ENCODE data around the gene CERT1.
"Not testable (repeated sequence)": the region's sequence is repeated elsewhere in the genome, so short reads cannot be mapped to it uniquely, and the experiment has no call there.

Gene CERT1

DNA sequence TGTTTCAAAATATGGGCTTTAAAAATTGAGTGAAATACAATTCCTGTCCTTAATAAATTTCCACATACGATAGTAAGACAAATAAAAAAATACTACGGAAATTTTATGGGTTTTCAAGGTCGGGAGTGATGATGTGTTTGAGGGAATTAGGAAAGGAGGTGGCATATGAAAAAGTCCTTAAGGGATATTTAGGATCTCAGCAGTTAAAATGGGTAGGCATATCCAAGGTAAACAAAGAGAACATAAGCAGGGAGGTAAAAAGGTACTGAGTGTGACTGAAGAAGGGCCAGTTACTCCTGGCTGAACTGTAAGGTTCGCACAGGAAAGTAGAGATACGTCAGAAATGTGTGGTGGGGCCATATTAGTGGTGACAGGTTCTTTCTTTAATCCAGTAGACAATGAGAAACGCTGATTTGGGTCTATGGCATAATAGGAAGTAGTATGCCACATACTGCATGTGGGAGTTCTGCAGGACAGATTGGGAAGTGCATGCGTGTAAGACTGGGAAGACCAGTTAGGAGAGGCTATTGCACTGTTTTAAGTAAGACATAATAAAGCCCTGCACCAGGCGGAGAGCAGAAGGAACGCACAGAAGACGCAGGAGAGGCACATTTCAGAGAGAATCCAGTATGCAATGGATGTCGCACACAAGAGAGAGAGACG lies 175.3 kb downstream of the CERT1 start:
- peak; percentile 62 for DNase-seq (ENCODE audit: low read depth, low spot score)
- Histone ChIP-seq H3K4me3 (peak overlapping the region; percentile 90), H3K27ac (peak overlapping the region; percentile 96), H3K9ac (ENCODE audit: insufficient read length) (peak overlapping the region; percentile 90), H3K36me3 (ENCODE audit: insufficient read depth, low read length) (peaks cover 20% of the 10 kb centered on the region), H3K9me3 (ENCODE audit: low read depth, low read length) (no peaks in the 10 kb centered on the region)
- TF ChIP-seq EZH2 (IDR thresholded peaks at IDR 0.05) (no peak), FOXP2 (optimal IDR thresholded peaks at IDR 0.05; ENCODE audit: control extremely low read depth, extremely low read length, insufficient read depth) (no peak), POLR2AphosphoS5 (IDR thresholded peaks at IDR 0.05; ENCODE audit: borderline replicate concordance, low read depth, low read length) (no peak)

DNA sequence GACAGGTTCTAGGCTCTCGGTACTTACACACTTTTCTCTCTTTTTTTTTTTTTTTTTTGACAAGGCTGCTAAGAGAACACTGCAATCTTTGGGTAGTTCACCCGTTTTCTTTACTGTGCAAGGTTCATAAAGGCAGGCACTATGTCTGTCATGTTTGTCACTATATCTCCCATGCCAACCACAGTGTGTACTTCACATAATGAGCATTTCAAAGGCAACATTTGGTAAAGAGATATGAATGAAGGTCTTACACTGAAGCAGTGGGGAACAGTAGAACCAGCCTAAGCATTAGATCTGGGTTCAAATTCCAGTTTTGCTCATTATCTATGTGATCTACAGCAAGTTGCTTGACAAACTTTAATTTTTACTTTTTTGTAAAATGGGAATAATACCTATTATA lies 175.9 kb downstream of the CERT1 start:
- Histone ChIP-seq H3K9ac (ENCODE audit: insufficient read length) (no peak overlapping the region), H3K4me3 (no peak overlapping the region), H3K27ac (peak overlapping the region; percentile 96; the same call in 1 of the 2 replicates), H3K36me3 (ENCODE audit: insufficient read depth, low read length) (peaks cover 16% of the 10 kb centered on the region), H3K9me3 (ENCODE audit: low read depth, low read length) (no peaks in the 10 kb centered on the region)
- no peak for DNase-seq (ENCODE audit: low read depth, low spot score)
- TF ChIP-seq FOXP2 (optimal IDR thresholded peaks at IDR 0.05; ENCODE audit: control extremely low read depth, extremely low read length, insufficient read depth) (no peak), POLR2AphosphoS5 (IDR thresholded peaks at IDR 0.05; ENCODE audit: borderline replicate concordance, low read depth, low read length) (no peak), EZH2 (IDR thresholded peaks at IDR 0.05) (no peak)

DNA sequence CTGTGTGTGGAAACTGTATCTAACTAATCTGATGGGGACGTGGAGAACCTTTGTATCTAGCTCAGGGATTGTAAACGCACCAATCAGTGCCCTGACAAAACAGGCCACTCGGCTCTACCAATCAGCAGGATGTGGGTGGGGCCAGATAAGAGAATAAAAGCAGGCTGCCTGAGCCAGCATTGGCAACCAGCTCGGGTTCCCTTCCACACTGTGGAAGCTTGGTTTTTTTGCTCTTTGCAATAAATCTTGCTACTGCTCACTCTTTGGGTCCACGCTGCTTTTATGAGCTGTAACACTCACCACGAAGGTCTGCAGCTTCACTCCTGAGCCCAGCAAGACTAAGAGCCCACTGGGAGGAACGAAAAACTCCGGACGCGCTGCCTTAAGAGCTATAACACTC lies 177.0 kb downstream of the CERT1 start:
- not testable (repeated sequence) for H3K36me3 ChIP-seq (ENCODE audit: insufficient read depth, low read length); H3K9ac ChIP-seq (ENCODE audit: insufficient read length); DNase-seq (ENCODE audit: low read depth, low spot score); H3K27ac ChIP-seq; H3K9me3 ChIP-seq (ENCODE audit: low read depth, low read length); H3K4me3 ChIP-seq

DNA sequence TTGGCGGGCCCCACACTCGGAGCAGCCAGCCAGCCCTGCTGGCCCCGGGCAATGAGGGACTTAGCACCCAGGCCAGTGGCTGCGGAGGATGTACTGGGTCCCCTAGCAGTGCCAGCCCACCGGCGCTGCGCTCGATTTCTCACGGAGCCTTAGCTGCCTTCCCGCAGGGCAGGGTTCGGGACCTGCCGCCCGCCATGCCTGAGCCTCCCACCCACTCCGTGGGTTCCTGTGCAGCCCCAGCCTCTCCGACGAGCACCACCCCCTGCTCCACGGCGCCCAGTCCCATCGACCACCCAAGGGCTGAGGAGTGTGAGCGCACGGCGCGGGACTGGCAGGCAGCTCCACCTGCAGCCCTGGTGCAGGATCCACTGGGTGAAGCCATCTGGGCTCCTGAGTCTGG lies 177.7 kb downstream of the CERT1 start:
- not testable (repeated sequence) for H3K9me3 ChIP-seq (ENCODE audit: low read depth, low read length); H3K36me3 ChIP-seq (ENCODE audit: insufficient read depth, low read length); H3K9ac ChIP-seq (ENCODE audit: insufficient read length); DNase-seq (ENCODE audit: low read depth, low spot score); H3K4me3 ChIP-seq; H3K27ac ChIP-seq

DNA sequence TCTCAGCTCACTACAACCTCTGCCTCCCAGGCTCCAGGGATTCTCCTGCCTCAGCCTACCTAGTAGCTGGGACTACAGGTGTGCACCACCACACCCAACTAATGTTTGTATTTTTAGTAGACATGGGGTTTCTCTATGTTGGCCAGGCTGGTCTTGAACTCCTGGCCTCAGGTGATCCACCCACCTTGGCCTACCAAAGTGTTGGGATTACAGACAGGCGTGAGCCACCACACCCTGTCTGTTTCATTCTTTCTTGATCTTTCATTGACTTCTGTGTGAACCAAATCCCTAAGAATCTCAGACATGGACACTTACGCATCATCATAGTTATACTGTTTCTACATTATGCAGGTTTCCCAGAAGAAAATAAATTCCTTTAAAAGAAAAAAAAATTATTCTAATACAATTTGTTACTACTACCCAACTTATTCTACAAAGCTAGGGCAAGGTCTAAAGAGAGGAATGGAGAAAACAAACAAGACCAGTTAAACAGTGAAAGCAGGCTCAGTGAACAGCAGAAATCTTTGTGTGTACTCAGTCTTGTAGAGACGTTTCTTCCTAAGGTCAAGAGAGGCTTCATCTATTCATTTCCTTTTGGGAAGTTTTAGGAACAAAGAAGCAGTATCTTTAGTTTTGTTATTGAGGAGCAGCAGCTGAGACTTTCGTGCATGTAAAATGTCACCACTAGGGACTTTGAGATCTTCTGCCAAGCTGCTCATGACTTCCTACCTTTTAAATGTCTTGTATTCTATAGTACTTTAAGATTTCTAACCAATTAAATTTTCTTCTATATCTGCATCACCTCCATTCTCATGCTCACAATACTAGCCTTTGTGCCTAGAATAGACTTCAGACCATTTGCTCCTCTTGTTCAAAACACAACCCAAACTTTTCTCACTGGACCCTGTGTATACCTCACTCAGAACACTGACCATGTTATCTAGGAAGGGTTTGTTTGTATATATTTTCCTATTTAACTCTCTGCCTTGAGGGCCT lies 180.0 kb downstream of the CERT1 start:
- no peaks in the 10 kb centered on the region for H3K36me3 ChIP-seq (ENCODE audit: insufficient read depth, low read length)
- TF ChIP-seq FOXP2 (optimal IDR thresholded peaks at IDR 0.05; ENCODE audit: control extremely low read depth, extremely low read length, insufficient read depth) (no peak), POLR2AphosphoS5 (IDR thresholded peaks at IDR 0.05; ENCODE audit: borderline replicate concordance, low read depth, low read length) (no peak), EZH2 (IDR thresholded peaks at IDR 0.05) (no peak)
- no peak for DNase-seq (ENCODE audit: low read depth, low spot score)
- H3K4me3 ChIP-seq = no peak overlapping the region
- no peak overlapping the region for H3K27ac ChIP-seq
- no peak overlapping the region for H3K9ac ChIP-seq (ENCODE audit: insufficient read length)
- H3K9me3 ChIP-seq (ENCODE audit: low read depth, low read length) = no peaks in the 10 kb centered on the region

DNA sequence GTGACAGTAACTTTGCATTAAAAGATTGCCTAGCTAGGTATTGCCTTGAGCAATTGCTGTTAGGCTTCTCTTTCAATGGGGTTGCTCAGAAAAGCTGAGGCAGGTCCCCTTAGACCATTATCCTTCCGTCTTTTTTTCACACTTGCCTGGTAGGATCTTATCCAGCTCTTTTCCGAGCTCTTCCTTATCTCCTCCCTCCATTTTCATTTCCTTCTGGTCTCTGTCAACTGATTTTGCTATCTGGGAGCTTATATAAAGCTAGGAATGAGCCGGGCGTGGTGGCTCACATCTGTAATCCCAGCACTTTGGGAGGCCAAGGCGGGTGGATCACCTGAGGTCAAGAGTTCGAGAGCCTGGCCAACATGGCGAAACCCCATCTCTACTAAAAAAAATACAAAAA lies 181.0 kb downstream of the CERT1 start:
- no peak overlapping the region for H3K27ac ChIP-seq
- H3K36me3 ChIP-seq (ENCODE audit: insufficient read depth, low read length) = no peaks in the 10 kb centered on the region
- TF ChIP-seq POLR2AphosphoS5 (IDR thresholded peaks at IDR 0.05; ENCODE audit: borderline replicate concordance, low read depth, low read length) (no peak), FOXP2 (optimal IDR thresholded peaks at IDR 0.05; ENCODE audit: control extremely low read depth, extremely low read length, insufficient read depth) (no peak), EZH2 (IDR thresholded peaks at IDR 0.05) (no peak)
- DNase-seq (ENCODE audit: low read depth, low spot score) = no peak
- H3K4me3 ChIP-seq = no peak overlapping the region
- H3K9me3 ChIP-seq (ENCODE audit: low read depth, low read length) = no peaks in the 10 kb centered on the region
- H3K9ac ChIP-seq (ENCODE audit: insufficient read length) = no peak overlapping the region
